ENCODE measurements around the gene ZNF273.

ZNF273 gene

GRCh38 chr7:64879086-64879730 is 23.9 kb upstream of the ZNF273 start:
- Histone ChIP-seq H3K27ac (replicated peaks; ENCODE audit: low read length) (no peak overlapping the region), H3K36me3 (replicated peaks in 1 of 2; ENCODE audit: control insufficient read depth in 2 of 2, insufficient read depth in 2 of 2, low read length in 2 of 2) (no peaks in the 10 kb centered on the region), H2AK5ac (ENCODE audit: low read depth, low read length) (no peak overlapping the region), H4K8ac (ENCODE audit: low read depth, low read length) (no peak overlapping the region), H3K4ac (ENCODE audit: low read length) (no peak overlapping the region), H3K79me1 (ENCODE audit: low read depth, low read length) (no peaks in the 10 kb centered on the region), H3K4me3 (ENCODE audit: low read length in 2 of 2) (no peak overlapping the region), H3K18ac (ENCODE audit: low read length) (no peak overlapping the region), H3K27me3 (ENCODE audit: control insufficient read depth in 3 of 3, insufficient read depth in 3 of 3, low read depth in 1 of 3, low read length in 3 of 3) (peaks cover 0 to 7% (median 0%) of the 10 kb centered on the region in 3 experiments), H2BK15ac (ENCODE audit: low read length) (no peak overlapping the region), H2BK5ac (ENCODE audit: low read length) (no peak overlapping the region), H3K4me2 (ENCODE audit: insufficient read depth, low read length, poor library complexity, severe bottlenecking) (no peak overlapping the region), H2BK120ac (ENCODE audit: low read depth, low read length) (no peak overlapping the region), H4K91ac (ENCODE audit: low read depth, low read length, poor library complexity) (no peak overlapping the region), H3K9ac (ENCODE audit: low read depth, low read length, poor library complexity) (no peak overlapping the region), H3K23ac (ENCODE audit: low read depth, low read length, poor library complexity) (no peak overlapping the region), H3K14ac (ENCODE audit: low read length) (no peak overlapping the region), H2AFZ (ENCODE audit: low read length) (no peak overlapping the region), H3K4me1 (ENCODE audit: control insufficient read depth in 2 of 2, insufficient read depth in 1 of 2, low read depth in 1 of 2, low read length in 2 of 2) (peaks cover 1 to 6% of the 10 kb centered on the region in 2 donors), H2BK12ac (ENCODE audit: low read length) (no peak overlapping the region), H3K9me3 (replicated peaks in 1 of 2; ENCODE audit: control insufficient read depth in 2 of 2, insufficient read depth in 1 of 2, low read depth in 1 of 2, low read length in 2 of 2) (peaks cover 18 to 34% of the 10 kb centered on the region in 2 donors)
- DNase-seq (ENCODE audit: low spot score), result no peak
- WGBS, 2 donors (ENCODE audit: extremely low coverage in 2 of 2, insufficient read length in 2 of 2, insufficient replicate concordance in 1 of 2), result no CpG with 5 or more reads among the region's 9 CpGs

DNA sequence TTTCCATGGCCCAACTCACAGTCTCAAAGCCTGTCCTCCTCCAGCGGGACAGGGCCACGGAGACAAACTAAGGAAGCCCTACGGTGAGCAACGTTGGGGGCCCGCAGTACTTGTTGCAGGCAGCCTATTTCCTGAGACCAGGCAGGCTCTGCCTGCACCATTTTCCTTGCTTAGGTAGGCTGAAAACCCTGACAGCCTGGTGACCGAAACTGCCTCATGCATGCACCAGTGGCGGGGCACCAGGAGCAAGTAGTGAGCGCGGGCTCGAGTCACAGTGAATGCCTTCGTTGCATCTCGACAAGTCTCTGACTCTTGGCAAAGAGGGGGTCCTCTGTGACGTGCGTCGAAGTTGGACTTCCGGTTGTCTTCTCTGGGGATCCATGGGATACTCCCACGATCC is 23.3 kb upstream of the ZNF273 start:
- no peak for DNase-seq (ENCODE audit: low spot score)
- Histone ChIP-seq H3K4me2 (ENCODE audit: insufficient read depth, low read length, poor library complexity, severe bottlenecking) (no peak overlapping the region), H3K4ac (ENCODE audit: low read length) (no peak overlapping the region)

DNA sequence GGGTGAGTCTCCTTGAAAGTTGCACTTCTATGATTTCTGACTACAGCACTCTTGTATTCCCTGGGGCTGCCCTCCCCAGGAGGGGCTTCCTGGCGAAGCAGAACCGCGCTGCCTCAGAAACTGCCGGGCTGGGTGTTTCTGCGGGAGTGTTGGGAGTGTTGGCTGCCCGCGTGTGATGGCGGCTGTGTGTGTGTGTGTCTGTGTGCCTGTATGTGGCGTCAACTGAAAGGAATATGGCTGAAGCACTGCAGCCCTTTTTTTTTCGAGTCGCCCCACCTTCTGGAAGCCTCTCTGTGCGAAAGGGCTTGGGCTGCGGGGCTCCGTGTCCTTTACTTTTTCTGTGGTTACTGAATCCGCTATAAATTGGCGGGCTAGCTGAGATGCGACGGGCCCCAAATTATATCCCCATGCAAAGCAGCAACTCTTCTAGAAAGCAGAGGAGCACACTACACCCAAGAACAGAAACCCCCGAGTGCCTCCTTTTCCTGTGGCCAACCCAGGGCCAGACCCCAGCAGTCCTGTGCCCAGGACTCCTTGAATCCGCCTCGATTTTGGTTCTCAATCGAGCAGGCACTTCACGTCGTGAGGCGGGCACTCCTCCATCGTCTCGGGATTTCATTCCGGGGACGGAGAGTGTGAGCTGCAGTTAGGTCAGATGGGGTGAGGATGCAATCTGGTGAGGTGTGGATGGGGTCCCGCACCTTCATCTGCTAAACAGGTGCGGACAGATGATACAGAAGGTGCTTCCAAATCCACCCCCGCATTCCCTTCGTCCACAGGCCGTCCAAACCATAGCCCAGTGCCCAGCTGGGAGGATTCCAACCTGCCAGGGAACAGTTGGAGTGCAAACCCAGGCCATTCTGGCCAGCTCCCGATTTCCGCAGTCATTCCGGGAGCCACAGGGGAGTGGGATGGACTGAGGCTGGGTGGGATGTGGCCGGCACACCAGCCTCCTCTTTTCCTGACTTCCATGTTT is 22.5 kb upstream of the ZNF273 start:
- H3K18ac ChIP-seq (ENCODE audit: low read length), result no peak overlapping the region
- H3K79me1 ChIP-seq (ENCODE audit: low read depth, low read length), result no peaks in the 10 kb centered on the region
- no peak overlapping the region for H3K27ac ChIP-seq (replicated peaks; ENCODE audit: low read length)
- no peak for DNase-seq (ENCODE audit: low spot score)
- no peak overlapping the region for H3K4me2 ChIP-seq (ENCODE audit: insufficient read depth, low read length, poor library complexity, severe bottlenecking)
- H3K27me3 ChIP-seq (ENCODE audit: control insufficient read depth in 3 of 3, insufficient read depth in 3 of 3, low read depth in 1 of 3, low read length in 3 of 3), result peaks cover 0 to 10% (median 0%) of the 10 kb centered on the region in 3 experiments
- H4K8ac ChIP-seq (ENCODE audit: low read depth, low read length), result no peak overlapping the region
- no peak overlapping the region for H3K23ac ChIP-seq (ENCODE audit: low read depth, low read length, poor library complexity)
- no peak overlapping the region for H3K9ac ChIP-seq (ENCODE audit: low read depth, low read length, poor library complexity)
- H3K9me3 ChIP-seq (replicated peaks in 1 of 2; ENCODE audit: control insufficient read depth in 2 of 2, insufficient read depth in 1 of 2, low read depth in 1 of 2, low read length in 2 of 2), result peaks cover 25 to 29% of the 10 kb centered on the region in 2 donors
- H3K14ac ChIP-seq (ENCODE audit: low read length), result no peak overlapping the region
- H2BK12ac ChIP-seq (ENCODE audit: low read length), result no peak overlapping the region
- no CpG with 5 or more reads among the region's 38 CpGs for WGBS, 2 donors (ENCODE audit: extremely low coverage in 2 of 2, insufficient read length in 2 of 2, insufficient replicate concordance in 1 of 2)
- H2BK15ac ChIP-seq (ENCODE audit: low read length), result no peak overlapping the region
- no peak overlapping the region for H2BK5ac ChIP-seq (ENCODE audit: low read length)
- H4K91ac ChIP-seq (ENCODE audit: low read depth, low read length, poor library complexity), result no peak overlapping the region
- no peak overlapping the region for H2AK5ac ChIP-seq (ENCODE audit: low read depth, low read length)
- H3K4me1 ChIP-seq (ENCODE audit: control insufficient read depth in 2 of 2, insufficient read depth in 1 of 2, low read depth in 1 of 2, low read length in 2 of 2), result peaks cover 1 to 6% of the 10 kb centered on the region in 2 donors
- no peak overlapping the region for H2AFZ ChIP-seq (ENCODE audit: low read length)
- H3K4me3 ChIP-seq (ENCODE audit: low read length in 2 of 2), result no peak overlapping the region
- no peaks in the 10 kb centered on the region for H3K36me3 ChIP-seq (replicated peaks in 1 of 2; ENCODE audit: control insufficient read depth in 2 of 2, insufficient read depth in 2 of 2, low read length in 2 of 2)
- no peak overlapping the region for H2BK120ac ChIP-seq (ENCODE audit: low read depth, low read length)
- no peak overlapping the region for H3K4ac ChIP-seq (ENCODE audit: low read length)

More for the DNA sequence above, 23.3 kb upstream of the ZNF273 start:
- Histone ChIP-seq H3K9ac (ENCODE audit: low read depth, low read length, poor library complexity) (no peak overlapping the region), H4K91ac (ENCODE audit: low read depth, low read length, poor library complexity) (no peak overlapping the region), H3K4me3 (ENCODE audit: low read length in 2 of 2) (no peak overlapping the region), H4K8ac (ENCODE audit: low read depth, low read length) (no peak overlapping the region), H3K36me3 (replicated peaks in 1 of 2; ENCODE audit: control insufficient read depth in 2 of 2, insufficient read depth in 2 of 2, low read length in 2 of 2) (no peaks in the 10 kb centered on the region), H3K79me1 (ENCODE audit: low read depth, low read length) (no peaks in the 10 kb centered on the region), H3K4me1 (ENCODE audit: control insufficient read depth in 2 of 2, insufficient read depth in 1 of 2, low read depth in 1 of 2, low read length in 2 of 2) (peaks cover 1 to 6% of the 10 kb centered on the region in 2 donors), H3K23ac (ENCODE audit: low read depth, low read length, poor library complexity) (no peak overlapping the region), H2BK120ac (ENCODE audit: low read depth, low read length) (no peak overlapping the region), H3K18ac (ENCODE audit: low read length) (no peak overlapping the region), H2BK5ac (ENCODE audit: low read length) (no peak overlapping the region), H3K27ac (replicated peaks; ENCODE audit: low read length) (no peak overlapping the region), H2BK15ac (ENCODE audit: low read length) (no peak overlapping the region), H2AFZ (ENCODE audit: low read length) (no peak overlapping the region), H2BK12ac (ENCODE audit: low read length) (no peak overlapping the region), H3K9me3 (replicated peaks in 1 of 2; ENCODE audit: control insufficient read depth in 2 of 2, insufficient read depth in 1 of 2, low read depth in 1 of 2, low read length in 2 of 2) (peaks cover 20 to 31% of the 10 kb centered on the region in 2 donors), H3K14ac (ENCODE audit: low read length) (no peak overlapping the region), H2AK5ac (ENCODE audit: low read depth, low read length) (no peak overlapping the region), H3K27me3 (ENCODE audit: control insufficient read depth in 3 of 3, insufficient read depth in 3 of 3, low read depth in 1 of 3, low read length in 3 of 3) (peaks cover 0 to 7% (median 0%) of the 10 kb centered on the region in 3 experiments)
- WGBS, 2 donors (ENCODE audit: extremely low coverage in 2 of 2, insufficient read length in 2 of 2, insufficient replicate concordance in 1 of 2), result no CpG with 5 or more reads among the region's 17 CpGs
